ENCODE measurements around the gene SYNPR. TPM values are rescaled to one million over a fixed set of nuclear protein-coding genes. Genes with fewer than 3 reads are reported as not detected.

SYNPR gene
- polyA plus RNA-seq, 3 donors = not detected

DNA sequence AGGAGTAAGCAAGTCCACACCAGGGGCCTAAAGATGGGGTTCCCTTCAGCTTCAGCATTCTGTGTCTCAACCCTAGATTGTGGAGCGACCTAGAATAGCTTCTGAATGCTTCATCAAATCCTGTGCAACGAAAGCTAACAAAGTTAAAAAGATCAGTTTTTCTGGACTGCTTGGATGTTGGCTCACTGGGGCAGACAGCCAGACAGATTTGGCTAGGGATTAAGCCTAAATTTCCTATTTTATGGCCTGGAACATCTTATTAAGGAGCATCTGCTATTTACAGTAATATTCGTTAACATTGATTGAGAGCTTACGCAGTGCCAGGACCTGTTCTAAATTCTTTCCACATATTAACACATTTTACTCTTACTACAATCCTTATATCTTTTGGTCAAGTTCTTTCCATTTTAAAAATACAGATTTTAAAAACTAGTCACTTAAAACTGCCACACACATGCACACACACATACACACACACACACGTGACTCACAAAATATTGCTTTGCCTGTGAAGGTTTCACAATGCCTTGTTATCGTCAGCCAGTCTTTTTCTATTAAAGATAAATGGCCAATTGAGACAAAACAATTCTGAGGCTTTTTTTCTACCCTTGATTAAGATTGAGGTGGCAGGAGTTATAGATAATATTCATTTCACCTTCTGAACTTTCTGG is 201.0 kb downstream of the SYNPR start:
- H3K27me3 ChIP-seq (ENCODE audit: control insufficient read depth in 2 of 2, insufficient read depth in 2 of 2, low read length in 2 of 2) = no peaks in the 10 kb centered on the region
- H2AFZ ChIP-seq (ENCODE audit: insufficient read depth, low read depth, low read length, poor library complexity, severe bottlenecking) = no peak overlapping the region
- H3K9me3 ChIP-seq (replicated peaks in 1 of 2; ENCODE audit: control insufficient read depth in 1 of 2, insufficient read depth in 1 of 2, low read length in 2 of 2) = peaks cover 3 to 5% of the 10 kb centered on the region in 2 donors
- no peak overlapping the region for H3K4me3 ChIP-seq (replicated peaks in 1 of 3; ENCODE audit: low read depth in 2 of 3, low read length in 3 of 3)
- WGBS (ENCODE audit: insufficient coverage) = 100% methylated on average over 2 of the region's 6 CpGs
- intact Hi-C loops (cut with micrococcal nuclease) = no loop called here
- Mint-ChIP-seq H3K4me3 (no peak overlapping the region), H3K27ac (no peak overlapping the region), H3K36me3 (no peaks in the 10 kb centered on the region), H3K9me3 (peaks cover 0 to 7% (median 3%) of the 10 kb centered on the region in 7 donors), H3K4me1 (no peaks in the 10 kb centered on the region), H3K27me3 (ENCODE audit: low read depth in 3 of 3) (no peaks in the 10 kb centered on the region)
- TF ChIP-seq, protein P1, sequence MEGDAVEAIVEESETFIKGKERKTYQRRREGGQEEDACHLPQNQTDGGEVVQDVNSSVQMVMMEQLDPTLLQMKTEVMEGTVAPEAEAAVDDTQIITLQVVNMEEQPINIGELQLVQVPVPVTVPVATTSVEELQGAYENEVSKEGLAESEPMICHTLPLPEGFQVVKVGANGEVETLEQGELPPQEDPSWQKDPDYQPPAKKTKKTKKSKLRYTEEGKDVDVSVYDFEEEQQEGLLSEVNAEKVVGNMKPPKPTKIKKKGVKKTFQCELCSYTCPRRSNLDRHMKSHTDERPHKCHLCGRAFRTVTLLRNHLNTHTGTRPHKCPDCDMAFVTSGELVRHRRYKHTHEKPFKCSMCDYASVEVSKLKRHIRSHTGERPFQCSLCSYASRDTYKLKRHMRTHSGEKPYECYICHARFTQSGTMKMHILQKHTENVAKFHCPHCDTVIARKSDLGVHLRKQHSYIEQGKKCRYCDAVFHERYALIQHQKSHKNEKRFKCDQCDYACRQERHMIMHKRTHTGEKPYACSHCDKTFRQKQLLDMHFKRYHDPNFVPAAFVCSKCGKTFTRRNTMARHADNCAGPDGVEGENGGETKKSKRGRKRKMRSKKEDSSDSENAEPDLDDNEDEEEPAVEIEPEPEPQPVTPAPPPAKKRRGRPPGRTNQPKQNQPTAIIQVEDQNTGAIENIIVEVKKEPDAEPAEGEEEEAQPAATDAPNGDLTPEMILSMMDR (IDR thresholded peaks at IDR 0.05) = no peak
- H3K9ac ChIP-seq (ENCODE audit: insufficient read depth, low read length, poor library complexity, severe bottlenecking) = no peak overlapping the region
- no peak for DNase-seq
- H3K27ac ChIP-seq (ENCODE audit: low read depth in 1 of 2, low read length in 2 of 2) = no peak overlapping the region
- no peaks in the 10 kb centered on the region for H3K36me3 ChIP-seq (replicated peaks in 1 of 2; ENCODE audit: control insufficient read depth in 1 of 2, insufficient read depth in 2 of 2, low read length in 2 of 2)
- H3K4me2 ChIP-seq (replicated peaks; ENCODE audit: extremely low read depth, low read length, poor library complexity, severe bottlenecking) = no peak overlapping the region
- H3K4me1 ChIP-seq (ENCODE audit: control insufficient read depth in 1 of 2, insufficient read depth in 2 of 2, low read length in 2 of 2) = no peaks in the 10 kb centered on the region
- H3K79me2 ChIP-seq (ENCODE audit: insufficient read depth, low read length) = no peaks in the 10 kb centered on the region
- H4K20me1 ChIP-seq (ENCODE audit: insufficient read depth, low read length) = no peaks in the 10 kb centered on the region

DNA sequence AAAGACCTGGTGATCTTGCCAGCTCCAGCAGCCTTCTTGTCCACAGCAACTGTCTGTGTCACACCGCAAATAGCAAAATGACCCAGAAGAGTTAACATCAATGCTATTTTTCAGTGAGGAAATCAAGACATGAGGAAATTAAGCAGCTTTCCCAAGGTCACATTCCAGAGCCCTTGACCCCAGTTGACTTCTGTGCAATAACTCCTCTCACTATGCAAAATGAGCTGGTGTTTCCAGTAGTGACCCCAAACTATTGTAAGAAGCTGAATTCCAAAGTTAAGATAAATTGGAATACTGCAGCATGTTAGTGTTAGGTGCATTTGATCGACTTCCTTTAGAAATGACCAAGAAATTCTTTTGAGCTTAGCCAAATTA is 201.5 kb downstream of the SYNPR start:
- H3K27me3 Mint-ChIP-seq (ENCODE audit: low read depth in 3 of 3) = no peaks in the 10 kb centered on the region
- Histone ChIP-seq H3K27me3 (ENCODE audit: control insufficient read depth in 2 of 2, insufficient read depth in 2 of 2, low read length in 2 of 2) (no peaks in the 10 kb centered on the region), H3K79me2 (ENCODE audit: insufficient read depth, low read length) (no peaks in the 10 kb centered on the region), H2AFZ (ENCODE audit: insufficient read depth, low read depth, low read length, poor library complexity, severe bottlenecking) (no peak overlapping the region), H3K4me1 (ENCODE audit: control insufficient read depth in 1 of 2, insufficient read depth in 2 of 2, low read length in 2 of 2) (no peaks in the 10 kb centered on the region), H3K9ac (ENCODE audit: insufficient read depth, low read length, poor library complexity, severe bottlenecking) (no peak overlapping the region), H3K36me3 (replicated peaks in 1 of 2; ENCODE audit: control insufficient read depth in 1 of 2, insufficient read depth in 2 of 2, low read length in 2 of 2) (no peaks in the 10 kb centered on the region), H3K9me3 (replicated peaks in 1 of 2; ENCODE audit: control insufficient read depth in 1 of 2, insufficient read depth in 1 of 2, low read length in 2 of 2) (peaks cover 3 to 5% of the 10 kb centered on the region in 2 donors), H3K4me3 (replicated peaks in 1 of 3; ENCODE audit: low read depth in 2 of 3, low read length in 3 of 3) (no peak overlapping the region), H3K4me2 (replicated peaks; ENCODE audit: extremely low read depth, low read length, poor library complexity, severe bottlenecking) (no peak overlapping the region), H4K20me1 (ENCODE audit: insufficient read depth, low read length) (no peaks in the 10 kb centered on the region), H3K27ac (ENCODE audit: low read depth in 1 of 2, low read length in 2 of 2) (no peak overlapping the region)
- H3K9me3 Mint-ChIP-seq = peaks cover 0 to 7% (median 3%) of the 10 kb centered on the region in 7 donors
- TF ChIP-seq, protein P1 (IDR thresholded peaks at IDR 0.05) = no peak
- no peaks in the 10 kb centered on the region for H3K4me1 Mint-ChIP-seq
- DNase-seq = no peak
- H3K27ac Mint-ChIP-seq = no peak overlapping the region
- H3K4me3 Mint-ChIP-seq = no peak overlapping the region
- WGBS (ENCODE audit: insufficient coverage) = 100% methylated on average over 1 of the region's 2 CpGs
- H3K36me3 Mint-ChIP-seq = no peaks in the 10 kb centered on the region
- intact Hi-C loops (cut with micrococcal nuclease) = no loop called here
